MM.1S (cell line): ENCODE results near the gene SLC8B1.

Experiments
- DNase-seq: peaks from one replicate; pipeline ENCODE4 v3.0.0-alpha.2; 2015
- H2AFZ ChIP-seq: fragments of 300-600 bp; sonication (generic); 2 replicates; pipeline ENCODE4 v1.6.0; 2016; ENCODE audit warnings: antibody characterized with exemption, low read length
- H3F3A ChIP-seq: fragments of 300-600 bp; sonication (generic); 2 replicates; pipeline ENCODE4 v1.6.1; 2016; ENCODE audit warnings: mild to moderate bottlenecking, antibody characterized with exemption, low read length, moderate library complexity, mixed read lengths; ENCODE audit not compliant: insufficient read depth
- H3K27ac ChIP-seq: fragments of 300-600 bp; sonication (generic); 2 replicates; pipeline ENCODE4 v1.5.1; 2016; ENCODE audit warnings: mild to moderate bottlenecking, low read length
- H3K27me3 ChIP-seq: fragments of 300-600 bp; sonication (generic); replicated peaks from 2 replicates; pipeline ENCODE4 v1.6.0; 2016; ENCODE audit warnings: low read length; ENCODE audit not compliant: insufficient read depth
- H3K36me3 ChIP-seq: fragments of 300-600 bp; sonication (generic); replicated peaks from 2 replicates; pipeline ENCODE4 v1.6.1; 2016; ENCODE audit warnings: mild to moderate bottlenecking, low read length, mixed read lengths; ENCODE audit not compliant: insufficient read depth
- H3K4me1 ChIP-seq: fragments of 300-600 bp; sonication (generic); 2 replicates; pipeline ENCODE4 v1.6.1; 2016; ENCODE audit warnings: low read length, mixed read lengths
- H3K4me2 ChIP-seq: fragments of 300-600 bp; sonication (generic); 2 replicates; pipeline ENCODE4 v1.6.0; 2016; ENCODE audit warnings: low read depth, low read length
- H3K4me3 ChIP-seq: fragments of 300-600 bp; sonication (generic); 2 replicates; pipeline ENCODE4 v1.5.1; 2016; ENCODE audit warnings: low read length, mixed read lengths
- H3K79me2 ChIP-seq: fragments of 300-600 bp; sonication (generic); 2 replicates; pipeline ENCODE4 v1.6.1; 2016; ENCODE audit warnings: mixed run types, low read length, mixed read lengths
- H3K9ac ChIP-seq: fragments of 300-600 bp; sonication (generic); 2 replicates; pipeline ENCODE4 v1.6.1; 2016; ENCODE audit warnings: low read length, mixed read lengths
- H3K9me2 ChIP-seq: fragments of 300-600 bp; sonication (generic); replicated peaks from 2 replicates; pipeline ENCODE4 v1.6.1; 2016; ENCODE audit warnings: mild to moderate bottlenecking, low read length, mixed read lengths; ENCODE audit not compliant: insufficient read depth
- H3K9me3 ChIP-seq: fragments of 300-600 bp; sonication (generic); replicated peaks from 2 replicates; pipeline ENCODE4 v1.6.1; 2016; ENCODE audit warnings: mild to moderate bottlenecking, low read length, mixed read lengths; ENCODE audit not compliant: insufficient read depth
- H4K20me1 ChIP-seq: fragments of 300-600 bp; sonication (generic); 2 replicates; pipeline ENCODE4 v1.6.1; 2016; ENCODE audit warnings: mild to moderate bottlenecking, low read length, moderate library complexity, mixed read lengths; ENCODE audit not compliant: insufficient read depth
- EZH2 ChIP-seq: fragments of 300-600 bp; sonication (generic); optimal IDR thresholded peaks from 2 replicates; pipeline ENCODE3; 2017; ENCODE audit warnings: low read depth, mild to moderate bottlenecking, antibody characterized with exemption, low read length, mixed read lengths
- EZH2phosphoT487 ChIP-seq: fragments of 300-600 bp; sonication (generic); IDR thresholded peaks from 2 replicates; pipeline ENCODE4 v1.6.1; 2018; ENCODE audit warnings: antibody characterized with exemption, low read length
- TF ChIP-seq, protein P1 (sequence below): fragments of 300-600 bp; sonication (generic); IDR thresholded peaks from 2 replicates; pipeline ENCODE4 v1.5.1; 2016; ENCODE audit warnings: antibody characterized with exemption, low read length, mixed read lengths

Gene SLC8B1

DNA sequence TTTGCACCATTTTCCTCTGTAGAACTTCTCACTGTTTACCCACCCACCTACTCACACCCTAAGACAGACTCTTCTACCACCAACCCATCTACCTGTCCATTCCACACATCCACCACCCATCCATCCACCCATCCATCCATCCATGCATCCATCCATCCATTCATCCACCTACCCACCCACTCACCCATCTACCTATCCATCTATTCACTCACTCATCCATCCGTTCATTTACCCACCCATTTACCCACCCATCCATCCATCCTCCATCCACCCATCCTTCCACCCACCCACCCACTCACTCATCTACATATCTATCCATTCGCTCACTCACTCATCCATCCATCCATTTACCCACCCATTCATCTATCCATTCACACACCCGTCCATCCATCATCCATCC lies 38.5 kb upstream of the SLC8B1 start:
- Histone ChIP-seq H3K79me2 (no peaks in the 10 kb centered on the region), H3K4me2 (no peak overlapping the region), H3K9me2 (no peaks in the 10 kb centered on the region), H3K27me3 (no peaks in the 10 kb centered on the region), H3F3A (no peaks in the 10 kb centered on the region), H3K4me1 (no peaks in the 10 kb centered on the region), H3K36me3 (no peaks in the 10 kb centered on the region), H3K9ac (no peak overlapping the region), H3K9me3 (no peaks in the 10 kb centered on the region), H3K4me3 (no peak overlapping the region), H2AFZ (no peak overlapping the region), H4K20me1 (no peaks in the 10 kb centered on the region), H3K27ac (no peak overlapping the region)
- TF ChIP-seq EZH2phosphoT487 (no peak), EZH2 (no peak)
- TF ChIP-seq, protein P1, sequence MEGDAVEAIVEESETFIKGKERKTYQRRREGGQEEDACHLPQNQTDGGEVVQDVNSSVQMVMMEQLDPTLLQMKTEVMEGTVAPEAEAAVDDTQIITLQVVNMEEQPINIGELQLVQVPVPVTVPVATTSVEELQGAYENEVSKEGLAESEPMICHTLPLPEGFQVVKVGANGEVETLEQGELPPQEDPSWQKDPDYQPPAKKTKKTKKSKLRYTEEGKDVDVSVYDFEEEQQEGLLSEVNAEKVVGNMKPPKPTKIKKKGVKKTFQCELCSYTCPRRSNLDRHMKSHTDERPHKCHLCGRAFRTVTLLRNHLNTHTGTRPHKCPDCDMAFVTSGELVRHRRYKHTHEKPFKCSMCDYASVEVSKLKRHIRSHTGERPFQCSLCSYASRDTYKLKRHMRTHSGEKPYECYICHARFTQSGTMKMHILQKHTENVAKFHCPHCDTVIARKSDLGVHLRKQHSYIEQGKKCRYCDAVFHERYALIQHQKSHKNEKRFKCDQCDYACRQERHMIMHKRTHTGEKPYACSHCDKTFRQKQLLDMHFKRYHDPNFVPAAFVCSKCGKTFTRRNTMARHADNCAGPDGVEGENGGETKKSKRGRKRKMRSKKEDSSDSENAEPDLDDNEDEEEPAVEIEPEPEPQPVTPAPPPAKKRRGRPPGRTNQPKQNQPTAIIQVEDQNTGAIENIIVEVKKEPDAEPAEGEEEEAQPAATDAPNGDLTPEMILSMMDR: no peak
- no peak for DNase-seq

DNA sequence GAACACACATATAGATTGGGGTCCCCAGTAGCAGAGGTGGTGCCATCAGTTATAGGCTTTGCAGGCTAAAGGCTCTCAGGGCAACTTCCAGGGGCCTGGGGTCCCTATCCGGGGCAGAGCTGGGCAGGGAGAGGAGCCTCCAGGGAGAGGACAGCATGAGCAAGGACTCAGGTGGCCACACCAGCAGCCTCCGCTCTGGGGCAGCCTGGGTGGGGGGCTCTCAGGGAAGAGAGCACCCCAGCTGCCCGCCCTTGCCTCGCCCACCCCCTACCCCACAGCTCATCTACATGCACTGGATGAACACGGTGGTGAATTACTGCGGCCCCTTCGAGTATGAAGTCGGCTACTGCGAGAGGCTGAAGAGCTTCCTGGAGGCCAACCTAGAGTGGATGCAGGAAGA lies 37.5 kb upstream of the SLC8B1 start:
- Histone ChIP-seq H3K27me3 (no peaks in the 10 kb centered on the region), H2AFZ (no peak overlapping the region), H3K27ac (no peak overlapping the region), H3K9ac (no peak overlapping the region), H3K9me3 (no peaks in the 10 kb centered on the region), H3K79me2 (no peaks in the 10 kb centered on the region), H3K4me2 (no peak overlapping the region), H3F3A (no peaks in the 10 kb centered on the region), H4K20me1 (no peaks in the 10 kb centered on the region), H3K36me3 (no peaks in the 10 kb centered on the region), H3K9me2 (no peaks in the 10 kb centered on the region), H3K4me1 (no peaks in the 10 kb centered on the region), H3K4me3 (no peak overlapping the region)
- TF ChIP-seq EZH2phosphoT487: no peak
- TF ChIP-seq EZH2: no peak
- TF ChIP-seq, protein P1: no peak
- no peak for DNase-seq

DNA sequence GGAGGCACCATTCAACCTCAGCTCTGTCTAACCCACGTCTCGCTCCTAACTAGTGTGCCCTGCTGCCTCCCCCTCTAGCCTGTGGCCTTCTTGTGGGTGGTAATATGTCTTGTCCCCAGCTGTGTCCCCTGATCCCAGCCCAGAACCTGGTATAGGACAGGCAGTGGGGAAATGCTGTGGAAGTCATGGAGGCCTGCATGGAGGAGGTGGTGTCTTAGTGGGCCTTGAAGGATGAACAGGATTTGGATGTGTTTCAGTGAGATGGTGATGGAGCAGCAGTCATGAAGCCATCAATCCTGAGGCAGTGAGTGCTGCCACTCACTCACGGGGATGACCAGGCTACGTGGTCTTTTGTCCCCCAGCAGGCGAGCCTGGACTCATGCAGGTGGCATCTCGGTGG lies 36.9 kb upstream of the SLC8B1 start:
- H3K36me3 ChIP-seq: no peaks in the 10 kb centered on the region

More for the DNA sequence above, 36.9 kb upstream of the SLC8B1 start:
- no peaks in the 10 kb centered on the region for H4K20me1 ChIP-seq
- H3K27ac ChIP-seq: no peak overlapping the region
- H3K27me3 ChIP-seq: no peaks in the 10 kb centered on the region
- no peak for DNase-seq
- no peak overlapping the region for H3K4me2 ChIP-seq
- no peaks in the 10 kb centered on the region for H3K9me2 ChIP-seq
- no peaks in the 10 kb centered on the region for H3K4me1 ChIP-seq
- no peak overlapping the region for H3K4me3 ChIP-seq
- H2AFZ ChIP-seq: no peak overlapping the region
- H3K9me3 ChIP-seq: no peaks in the 10 kb centered on the region
- TF ChIP-seq, protein P1: no peak
- TF ChIP-seq EZH2 (no peak), EZH2phosphoT487 (no peak)
- no peak overlapping the region for H3K9ac ChIP-seq
- no peaks in the 10 kb centered on the region for H3K79me2 ChIP-seq
- H3F3A ChIP-seq: no peaks in the 10 kb centered on the region
